ENCODE data around the gene BTD. TPM values are rescaled to one million over a fixed set of nuclear protein-coding genes. Genes with fewer than 3 reads are reported as not detected.

The BTD gene
- total RNA-seq, 4 donors from 2014 or later = 15.1 to 39.7 (median 26.0) TPM

GRCh38 chr3:15635121-15635661, 33.6 kb downstream of the BTD start:
- in situ Hi-C loops (cut with MboI; ENCODE audit: low sequenced_read_pairs in 4 of 4) (loop anchor here (10.0 to 25.0 kb wide), 3 partner anchors 402 to 610 kb away; no protein-coding TSS in a partner anchor), intact Hi-C loops (cut with DNase I; ENCODE audit: low total_unique reads) (loop anchor here (5.0 to 10.0 kb wide), 3 partner anchors 33 to 422 kb away; partner anchors contain the start of genes BTD and HACL1)
- TF ChIP-seq CTCF (IDR thresholded peaks at IDR 0.05 in 4 of 5, conservative IDR thresholded peaks at IDR 0.05 in 1 of 5) = no peak
- no peak for TF ChIP-seq POLR2A (IDR thresholded peaks at IDR 0.05)
- Histone ChIP-seq H3K9me3 (no peaks in the 10 kb centered on the region), H3K36me3 (no peaks in the 10 kb centered on the region), H3K4me3 (peak overlapping the region in 1 of 4 donors; percentile 26), H3K27ac (peak overlapping the region; percentile 77 to 90 (median 84)), H3K27me3 (no peaks in the 10 kb centered on the region), H3K4me1 (peaks cover 62 to 65% of the 10 kb centered on the region in 2 donors)
- DNase-seq (peak; percentile 38 to 61), ATAC-seq (peak; percentile 18 to 42)

- in situ Hi-C loops (cut with MboI; ENCODE audit: low sequenced_read_pairs in 4 of 4) = loop anchor here (10.0 to 25.0 kb wide), 3 partner anchors 401 to 609 kb away; no protein-coding TSS in a partner anchor
- Histone ChIP-seq H3K9me3 (no peaks in the 10 kb centered on the region), H3K27me3 (no peaks in the 10 kb centered on the region), H3K36me3 (no peaks in the 10 kb centered on the region), H3K4me1 (peaks cover 62 to 65% of the 10 kb centered on the region in 2 donors), H3K27ac (peak overlapping the region; percentile 77 to 90 (median 84)), H3K4me3 (peak overlapping the region in 3 of 4 donors; percentile 8 to 26 (median 11))
- no peak for TF ChIP-seq CTCF (IDR thresholded peaks at IDR 0.05 in 4 of 5, conservative IDR thresholded peaks at IDR 0.05 in 1 of 5)
- no peak for TF ChIP-seq POLR2A (IDR thresholded peaks at IDR 0.05)
- intact Hi-C loops (cut with DNase I; ENCODE audit: low total_unique reads) = loop anchor here (5.0 to 10.0 kb wide), 3 partner anchors 34 to 421 kb away; partner anchors contain the start of genes BTD and HACL1
- DNase-seq (no peak), ATAC-seq (peak; percentile 16 to 21)
Measured at GRCh38 chr3:15636028-15636709, 34.6 kb downstream of the BTD start.

GRCh38 chr3:15637131-15637951, 35.8 kb downstream of the BTD start:
- Histone ChIP-seq H3K27ac (peak overlapping the region; percentile 77 to 90 (median 84)), H3K36me3 (peaks cover 0 to 3% of the 10 kb centered on the region in 2 donors), H3K9me3 (no peaks in the 10 kb centered on the region), H3K4me3 (peak overlapping the region in 2 of 4 donors; percentile 1 to 10), H3K27me3 (no peaks in the 10 kb centered on the region), H3K4me1 (peaks cover 62 to 65% of the 10 kb centered on the region in 2 donors)
- intact Hi-C loops (cut with DNase I; ENCODE audit: low total_unique reads) = loop anchor here (5.0 to 10.0 kb wide), 3 partner anchors 35 to 420 kb away; partner anchors contain the start of genes BTD and HACL1
- TF ChIP-seq POLR2A (IDR thresholded peaks at IDR 0.05) = peak in 1 of 2 donors; percentile 27
- no peak for TF ChIP-seq CTCF (IDR thresholded peaks at IDR 0.05 in 4 of 5, conservative IDR thresholded peaks at IDR 0.05 in 1 of 5)
- ATAC-seq (peak; percentile 63 to 81), DNase-seq (peak; percentile 56 to 80)
- in situ Hi-C loops (cut with MboI; ENCODE audit: low sequenced_read_pairs in 4 of 4) = loop anchor here (10.0 to 25.0 kb wide), 3 partner anchors 400 to 607 kb away; no protein-coding TSS in a partner anchor

GRCh38 chr3:15638193-15638890, 36.8 kb downstream of the BTD start:
- DNase-seq (peak in 1 of 2 donors; percentile 57), ATAC-seq (peak in 1 of 2 donors; percentile 12)
- peaks cover 0 to 3% of the 10 kb centered on the region in 2 donors for H3K36me3 ChIP-seq
- H3K27ac ChIP-seq = peak overlapping the region; percentile 77 to 90 (median 84)
- no peaks in the 10 kb centered on the region for H3K27me3 ChIP-seq
- peak overlapping the region in 1 of 4 donors; percentile 10 for H3K4me3 ChIP-seq
- H3K9me3 ChIP-seq = no peaks in the 10 kb centered on the region
- peaks cover 61 to 63% of the 10 kb centered on the region in 2 donors for H3K4me1 ChIP-seq
- intact Hi-C loops (cut with DNase I; ENCODE audit: low total_unique reads) = loop anchor here (5.0 to 10.0 kb wide), 3 partner anchors 36 to 419 kb away; partner anchors contain the start of genes BTD and HACL1
- no peak for TF ChIP-seq CTCF (IDR thresholded peaks at IDR 0.05 in 4 of 5, conservative IDR thresholded peaks at IDR 0.05 in 1 of 5)
- no peak for TF ChIP-seq POLR2A (IDR thresholded peaks at IDR 0.05)
- in situ Hi-C loops (cut with MboI; ENCODE audit: low sequenced_read_pairs in 4 of 4) = loop anchor here (10.0 to 25.0 kb wide), 3 partner anchors 399 to 606 kb away; no protein-coding TSS in a partner anchor

Measured in gastrocnemius medialis (tissue), 4 donors.